Sigmoid colon (tissue), 7 donors: Measurements from ENCODE around the gene PTPRE. TPM values are rescaled to one million over a fixed set of nuclear protein-coding genes. Genes with fewer than 3 reads are reported as not detected.

Experiments used
- DNase-seq: peaks from one replicate; pipeline ENCODE4 v3.0.0-alpha.2; 2019
- H3K27ac ChIP-seq, 4 donors: fragments of 200-600 bp; sonication (generic); one replicate each; pipeline ENCODE4 v1.5.1; 2016 to 2019; ENCODE audit warnings: mild to moderate bottlenecking in 1 of 4
- H3K27me3 ChIP-seq, 3 donors: fragments of 200-600 bp; sonication (generic); one replicate each; pipeline ENCODE4 v1.5.1; 2019; ENCODE audit warnings: mild to moderate bottlenecking in 1 of 3
- H3K36me3 ChIP-seq, 4 donors: fragments of 200-600 bp; sonication (generic); one replicate each; pipeline ENCODE4 v1.5.1; 2016 to 2019
- H3K4me1 ChIP-seq, 4 donors: fragments of 200-600 bp; sonication (generic); one replicate each; pipeline ENCODE4 v1.5.1; 2017 to 2019
- H3K4me3 ChIP-seq, 4 donors: fragments of 200-600 bp; sonication (generic); one replicate each; pipeline ENCODE4 v1.5.1; 2017 to 2019; ENCODE audit warnings: mild to moderate bottlenecking in 2 of 4, moderate library complexity in 1 of 4
- H3K9me3 ChIP-seq, 4 donors: fragments of 200-600 bp in 3 of 4; sonication (generic) in 3 of 4; one replicate each; pipeline versions ENCODE4 v1.5.1 to v1.6.1; 2013 to 2019
- CTCF ChIP-seq, 4 experiments: fragments of 450-650 bp in 3 of 4; fragments of 200-600 bp in 1 of 4; IDR thresholded peaks; one replicate each; pipeline ENCODE4 v1.5.1; 2016 to 2019; ENCODE audit warnings: antibody characterized with exemption in 4 of 4, mild to moderate bottlenecking in 3 of 4, moderate library complexity in 2 of 4
- EP300 ChIP-seq, 4 donors: sonication (generic); formaldehyde crosslinking; IDR thresholded peaks; one replicate each; pipeline ENCODE4 v1.6.1; 2017; ENCODE audit warnings: antibody characterized with exemption in 4 of 4
- POLR2A ChIP-seq, 2 donors: fragments of 450-650 bp; IDR thresholded peaks; one replicate each; pipeline ENCODE4 v1.6.1; 2016; ENCODE audit warnings: antibody characterized with exemption in 2 of 2, mild to moderate bottlenecking in 2 of 2, moderate library complexity in 2 of 2
- POLR2AphosphoS5 ChIP-seq, 4 donors: sonication (generic); formaldehyde crosslinking; IDR thresholded peaks; one replicate each; pipeline ENCODE4 v1.6.1; 2017; ENCODE audit warnings: antibody characterized with exemption in 4 of 4
- WGBS, 2 donors: extraction: QIAGEN DNeasy Blood & Tissue Kit; methylation state at CpG; one replicate each; pipeline ENCODE4 v1.1.7; 2013; 5-methylcytosine and 5-hydroxymethylcytosine counted together
- intact Hi-C: fragments of 100-400 bp; cut with DNase I; formaldehyde crosslinking; loops from one replicate; pipeline ENCODE4 v1.15.1; 2023
- polyA plus RNA-seq, 3 donors: library from polyadenylated mRNA; stranded (reverse); fragments of 200-250 nt; gene quantifications; one replicate each; pipeline ENCODE4 v1.2.3, GENCODE V29; 2013
- total RNA-seq, 4 donors: library from RNA; depleted of rRNA; stranded (reverse); fragments of >200 nt; gene quantifications; one replicate each; pipeline ENCODE4 v1.1.0, GENCODE V29; 2016
- donor health status: healthy with polysubstance abuse.
- donor health status: Bipolar disorder and iron deficiency.
- donor health status: healthy.

Gene PTPRE
- total and polyA plus RNA-seq, 7 donors: 4.2 to 17.9 (median 11.9) TPM

GRCh38 chr10:127971963-127972615 is 65.2 kb downstream of the PTPRE start:
- DNase-seq: no peak
- Histone ChIP-seq H3K36me3 (no peaks in the 10 kb centered on the region), H3K4me1 (peaks cover 0 to 16% (median 5%) of the 10 kb centered on the region in 4 donors), H3K4me3 (no peak overlapping the region), H3K27ac (peak overlapping the region in 3 of 4 donors; percentile 4 to 28 (median 21)), H3K27me3 (no peaks in the 10 kb centered on the region), H3K9me3 (no peaks in the 10 kb centered on the region)
- WGBS, 2 donors: 89 to 91% methylated on average over 12 of the region's 12 CpGs
- intact Hi-C loops: no loop called here
- no peak for TF ChIP-seq POLR2A (IDR thresholded peaks at IDR 0.05)
- TF ChIP-seq POLR2AphosphoS5 (IDR thresholded peaks at IDR 0.05): no peak
- no peak for TF ChIP-seq CTCF (IDR thresholded peaks at IDR 0.05)
- TF ChIP-seq EP300 (IDR thresholded peaks at IDR 0.05): no peak

GRCh38 chr10:127972751-127973357 is 66.0 kb downstream of the PTPRE start:
- Histone ChIP-seq H3K27ac (peak overlapping the region in 3 of 4 donors; percentile 4 to 28 (median 21)), H3K36me3 (no peaks in the 10 kb centered on the region), H3K27me3 (no peaks in the 10 kb centered on the region), H3K9me3 (no peaks in the 10 kb centered on the region), H3K4me1 (peaks cover 0 to 16% (median 7%) of the 10 kb centered on the region in 4 donors), H3K4me3 (no peak overlapping the region)
- no peak for DNase-seq
- TF ChIP-seq POLR2A (IDR thresholded peaks at IDR 0.05) (no peak), EP300 (IDR thresholded peaks at IDR 0.05) (no peak)
- intact Hi-C loops: no loop called here
- WGBS, 2 donors: 91 to 95% methylated on average over 4 of the region's 4 CpGs

GRCh38 chr10:127973791-127974311 is 66.9 kb downstream of the PTPRE start:
- DNase-seq: peak; percentile 58
- TF ChIP-seq CTCF (IDR thresholded peaks at IDR 0.05) (no peak), POLR2A (IDR thresholded peaks at IDR 0.05) (no peak), POLR2AphosphoS5 (IDR thresholded peaks at IDR 0.05) (no peak), EP300 (IDR thresholded peaks at IDR 0.05) (no peak)
- WGBS, 2 donors: 43 to 70% methylated on average over 10 of the region's 10 CpGs
- Histone ChIP-seq H3K4me3 (no peak overlapping the region), H3K27ac (no peak overlapping the region), H3K4me1 (peaks cover 0 to 22% (median 11%) of the 10 kb centered on the region in 4 donors), H3K27me3 (no peaks in the 10 kb centered on the region), H3K36me3 (no peaks in the 10 kb centered on the region), H3K9me3 (no peaks in the 10 kb centered on the region)
- intact Hi-C loops: no loop called here

DNA sequence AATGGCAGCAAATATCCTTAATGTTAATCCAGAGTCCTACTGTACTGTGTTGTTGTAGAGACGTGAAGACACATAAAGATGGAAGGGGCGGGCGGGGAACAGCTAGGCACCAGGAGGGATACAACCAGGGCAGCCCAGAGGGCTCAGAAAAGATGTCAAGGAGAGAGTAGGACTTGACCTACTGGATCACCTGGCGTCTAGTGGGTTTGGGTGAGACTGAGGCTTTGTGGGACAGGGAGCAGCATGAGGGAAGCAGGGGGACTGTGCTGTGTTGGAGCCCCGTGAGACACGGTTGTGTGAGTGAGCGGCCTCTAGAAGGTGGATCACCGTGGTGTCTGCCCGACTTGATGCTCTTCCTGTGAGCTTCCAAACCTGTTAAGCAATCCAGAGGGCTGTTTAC is 68.0 kb downstream of the PTPRE start:
- H3K27ac ChIP-seq: no peak overlapping the region
- 91 to 93% methylated on average over 9 of the region's 9 CpGs for WGBS, 2 donors
- TF ChIP-seq EP300 (IDR thresholded peaks at IDR 0.05): no peak
- no peak for TF ChIP-seq POLR2A (IDR thresholded peaks at IDR 0.05)
- no peak for TF ChIP-seq CTCF (IDR thresholded peaks at IDR 0.05)
- no peak for TF ChIP-seq POLR2AphosphoS5 (IDR thresholded peaks at IDR 0.05)
- H3K4me3 ChIP-seq: no peak overlapping the region
- no peaks in the 10 kb centered on the region for H3K27me3 ChIP-seq
- intact Hi-C loops: no loop called here
- no peaks in the 10 kb centered on the region for H3K36me3 ChIP-seq
- H3K4me1 ChIP-seq: peaks cover 0 to 22% (median 11%) of the 10 kb centered on the region in 4 donors
- DNase-seq: no peak
- H3K9me3 ChIP-seq: peaks cover 0 to 4% (median 0%) of the 10 kb centered on the region in 4 donors

DNA sequence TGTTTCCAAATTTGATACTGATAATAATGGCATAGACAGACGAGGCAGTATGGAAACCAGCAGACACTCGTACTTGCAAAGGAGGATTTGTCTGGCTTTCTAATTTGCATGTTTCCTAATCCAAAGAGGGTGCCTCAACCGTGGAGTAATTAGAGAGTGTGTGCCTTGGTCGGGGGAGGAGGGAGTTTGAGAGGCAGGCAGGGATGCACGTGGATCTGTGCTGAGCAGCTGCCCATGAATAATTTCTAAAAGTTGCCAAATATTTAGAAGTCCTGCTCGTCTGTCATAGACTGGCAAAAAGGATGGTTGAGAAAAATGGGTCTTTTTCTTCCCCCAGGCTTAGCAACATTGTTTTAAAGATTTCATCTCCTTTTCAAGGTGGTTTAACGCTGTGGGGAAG is 69.4 kb downstream of the PTPRE start:
- H3K27ac ChIP-seq: peak overlapping the region in 3 of 4 donors; percentile 38 to 63 (median 61)
- DNase-seq: no peak
- intact Hi-C loops: no loop called here
- H3K4me1 ChIP-seq: peaks cover 0 to 22% (median 11%) of the 10 kb centered on the region in 4 donors
- H3K9me3 ChIP-seq: peaks cover 0 to 9% (median 0%) of the 10 kb centered on the region in 4 donors
- no peak overlapping the region for H3K4me3 ChIP-seq
- TF ChIP-seq POLR2AphosphoS5 (IDR thresholded peaks at IDR 0.05) (no peak), POLR2A (IDR thresholded peaks at IDR 0.05) (no peak), CTCF (IDR thresholded peaks at IDR 0.05) (no peak), EP300 (IDR thresholded peaks at IDR 0.05) (no peak)
- no peaks in the 10 kb centered on the region for H3K27me3 ChIP-seq
- H3K36me3 ChIP-seq: no peaks in the 10 kb centered on the region
- 58% methylated on average over 7 of the region's 7 CpGs for WGBS, 2 donors
